HCT116 (cell line): ENCODE data around the gene SNAP29. TPM values are rescaled to one million over a fixed set of nuclear protein-coding genes. Genes with fewer than 3 reads are reported as not detected.

ENCODE experiments used
- ATAC-seq: fragments of 200-7000 bp; cut with Tn5 transposase; 2 replicates; pipeline ENCODE4 v1.9.1; 2020; ENCODE audit warnings: mild to moderate bottlenecking, moderate library complexity
- BruUV-seq: library from RNA; stranded (reverse); fragments of 400-500 nt; replicated peaks from 2 replicates; lab custom pipeline; 2021; lab: Mats Ljungman, UMichigan
- CTCF ChIA-PET: fragments of 300-600 bp; sonication (Branson Sonifier 250); formaldehyde crosslinking; loops from one replicate; lab custom pipeline; 2021; ENCODE audit warnings: antibody characterized with exemption; lab: Charles Lee
- POLR2A ChIA-PET: fragments of 300-600, 350-600 bp; sonication (Branson Sonifier 250); formaldehyde crosslinking; loops from one replicate; lab custom pipeline; 2021; ENCODE audit warnings: antibody characterized with exemption; lab: Charles Lee
- RAD21 ChIA-PET, 2 experiments: fragments of 300-600 bp; sonication (Branson Sonifier 250); formaldehyde crosslinking; loops; one replicate each; lab custom pipeline; 2023; ENCODE audit warnings: low total read pairs in 2 of 2; ENCODE audit not compliant: uncharacterized antibody in 2 of 2, unreplicated experiment in 2 of 2, low non-redundant PET in 1 of 2; lab: Charles Lee
- DNase-seq: peaks from one replicate; pipeline ENCODE4 v3.0.0-alpha.2; 2010; ENCODE audit warnings: low read depth, low spot score
- H2AFZ ChIP-seq: fragments of 200-600 bp; shearing (Covaris generic), sonication (generic); 2 replicates; pipeline ENCODE4 v1.6.1; 2017; ENCODE audit warnings: low read depth, mixed run types, mixed read lengths, antibody characterized with exemption, low read length; ENCODE audit not compliant: poor library complexity, severe bottlenecking
- H3K27ac ChIP-seq: 2 replicates; pipeline ENCODE4 v1.5.1; 2012; ENCODE audit warnings: low read depth, low read length
- H3K27me3 ChIP-seq: fragments of 200-600 bp; sonication (generic); 2 replicates; pipeline ENCODE4 v1.6.1; 2016; ENCODE audit warnings: mixed run types, low read length, mixed read lengths; ENCODE audit not compliant: insufficient read depth
- H3K36me3 ChIP-seq, 2 experiments: fragments of 200-500 bp in 1 of 2; fragments of 200-600 bp in 1 of 2; sonication (Bioruptor generic) in 1 of 2; sonication (generic) in 1 of 2; 2 replicates each; pipeline versions ENCODE4 v1.5.1 to v1.6.1; 2014 to 2016; ENCODE audit warnings: low read length in 2 of 2, inconsistent platforms in 1 of 2, mixed read lengths in 1 of 2, mixed run types in 1 of 2; ENCODE audit not compliant: insufficient read depth in 2 of 2, control insufficient read depth in 1 of 2
- H3K4me1 ChIP-seq, 2 experiments: fragments of 200-600 bp in 1 of 2; sonication (generic) in 1 of 2; 2 replicates each; pipeline versions ENCODE4 v1.5.1 to v1.6.1; 2012 to 2017; ENCODE audit warnings: low read length in 2 of 2, inconsistent platforms in 1 of 2, mild to moderate bottlenecking in 1 of 2, mixed read lengths in 1 of 2, mixed run types in 1 of 2, moderate library complexity in 1 of 2; ENCODE audit not compliant: insufficient read depth in 2 of 2, control insufficient read depth in 1 of 2
- H3K4me2 ChIP-seq: fragments of 200-600 bp; sonication (generic); 2 replicates; pipeline ENCODE4 v1.6.1; 2017; ENCODE audit warnings: mixed run types, low read length, mixed read lengths
- H3K4me3 ChIP-seq, 2 experiments: fragments of 200-600 bp in 1 of 2; sonication (generic) in 1 of 2; replicated peaks in 1 of 2; 2 replicates each; pipeline ENCODE4 v1.5.1; 2011 to 2016; ENCODE audit warnings: low read length in 2 of 2, control low read depth in 1 of 2, low read depth in 1 of 2, mild to moderate bottlenecking in 1 of 2, mixed read lengths in 1 of 2, mixed run types in 1 of 2
- H3K79me2 ChIP-seq: fragments of 200-600 bp; sonication (generic); 2 replicates; pipeline ENCODE4 v1.6.1; 2017; ENCODE audit warnings: mild to moderate bottlenecking, mixed run types, low read length, moderate library complexity, mixed read lengths; ENCODE audit not compliant: insufficient read depth
- H3K9ac ChIP-seq: fragments of 200-600 bp; sonication (generic); 2 replicates; pipeline ENCODE4 v1.6.1; 2016; ENCODE audit warnings: low read length, mixed read lengths
- H3K9me2 ChIP-seq: fragments of 200-600 bp; sonication (generic), shearing (Covaris generic); 2 replicates; pipeline ENCODE4 v1.6.1; 2017; ENCODE audit warnings: mixed run types, mild to moderate bottlenecking, moderate library complexity; ENCODE audit not compliant: insufficient read depth
- H3K9me3 ChIP-seq, 2 experiments: fragments of 200-500 bp in 1 of 2; fragments of 200-600 bp in 1 of 2; sonication (Bioruptor generic) in 1 of 2; sonication (generic) in 1 of 2; 2 replicates each; pipeline ENCODE4 v1.6.1; 2014 to 2017; ENCODE audit warnings: low read length in 2 of 2, mixed read lengths in 2 of 2, inconsistent platforms in 1 of 2, low read depth in 1 of 2, mild to moderate bottlenecking in 1 of 2, mixed run types in 1 of 2, moderate library complexity in 1 of 2; ENCODE audit not compliant: control insufficient read depth in 1 of 2, insufficient read depth in 1 of 2
- H4K20me1 ChIP-seq: fragments of 200-600 bp; sonication (generic), shearing (Covaris generic); 2 replicates; pipeline ENCODE4 v1.6.1; 2017; ENCODE audit warnings: mixed run types, mild to moderate bottlenecking, moderate library complexity; ENCODE audit not compliant: insufficient read depth
- ATF3 ChIP-seq: IDR thresholded peaks from 2 replicates; pipeline ENCODE4 v1.6.1; 2012
- CBX3 ChIP-seq: IDR thresholded peaks from 2 replicates; pipeline ENCODE4 v1.6.1; 2012; ENCODE audit warnings: low read depth
- EGR1 ChIP-seq: IDR thresholded peaks from 2 replicates; pipeline ENCODE4 v1.6.1; 2012; ENCODE audit warnings: low read depth
- ELF1 ChIP-seq: IDR thresholded peaks from 2 replicates; pipeline ENCODE4 v1.6.1; 2012; ENCODE audit warnings: low read depth, borderline replicate concordance
- EZH2 ChIP-seq: fragments of 200-600 bp; sonication (generic); IDR thresholded peaks from 2 replicates; pipeline ENCODE4 v1.6.1; 2017; ENCODE audit warnings: antibody characterized with exemption, mixed run types
- EZH2phosphoT487 ChIP-seq: fragments of 200-600 bp; IDR thresholded peaks from 2 replicates; pipeline ENCODE4 v1.6.1; 2018; ENCODE audit warnings: antibody characterized with exemption, borderline replicate concordance
- JUND ChIP-seq: IDR thresholded peaks from 2 replicates; pipeline ENCODE4 v1.6.1; 2012
- MAX ChIP-seq: IDR thresholded peaks from 2 replicates; pipeline ENCODE4 v1.6.1; 2012
- POLR2A ChIP-seq: IDR thresholded peaks from 2 replicates; pipeline ENCODE4 v1.7.0; 2011; ENCODE audit warnings: borderline replicate concordance; ENCODE audit not compliant: insufficient read depth, insufficient read length; ENCODE audit errors: extremely low read depth
- POLR2AphosphoS5 ChIP-seq: IDR thresholded peaks from 2 replicates; pipeline ENCODE4 v1.6.1; 2011; ENCODE audit warnings: mild to moderate bottlenecking, low read depth, low read length, moderate library complexity
- RAD21 ChIP-seq: IDR thresholded peaks from 2 replicates; pipeline ENCODE4 v1.6.1; 2012; ENCODE audit warnings: low read depth, mild to moderate bottlenecking
- REST ChIP-seq: IDR thresholded peaks from 2 replicates; pipeline ENCODE4 v1.6.1; 2012; ENCODE audit warnings: low read depth
- SIN3A ChIP-seq: IDR thresholded peaks from 2 replicates; pipeline ENCODE4 v1.6.1; 2012; ENCODE audit warnings: low read depth
- SRF ChIP-seq: IDR thresholded peaks from 2 replicates; pipeline ENCODE4 v1.6.1; 2012; ENCODE audit warnings: low read depth
- TCF7L2 ChIP-seq: IDR thresholded peaks from 2 replicates; pipeline ENCODE4 v1.7.0; 2011; ENCODE audit warnings: borderline replicate concordance, inconsistent platforms; ENCODE audit not compliant: insufficient read depth, insufficient read length; ENCODE audit errors: extremely low read depth
- ZBTB33 ChIP-seq: IDR thresholded peaks from 2 replicates; pipeline ENCODE4 v1.6.1; 2011; ENCODE audit warnings: mild to moderate bottlenecking, low read length, moderate library complexity; ENCODE audit not compliant: insufficient replicate concordance; ENCODE audit errors: extremely low read depth
- ZFX ChIP-seq: fragments of 450-650 bp; IDR thresholded peaks from 2 replicates; pipeline ENCODE4 v1.6.1; 2017
- ZNF274 ChIP-seq: fragments of 200-500 bp; sonication (Bioruptor generic); IDR thresholded peaks from 2 replicates; pipeline ENCODE4 v1.6.1; 2014; ENCODE audit warnings: mild to moderate bottlenecking, low read depth, low read length, inconsistent platforms
- intact Hi-C: fragments of 100-400 bp; cut with micrococcal nuclease; formaldehyde crosslinking; loops from 2 replicates; pipeline ENCODE4 v1.10.0; 2022
- total RNA-seq: library from RNA; stranded (reverse); gene quantifications from one replicate; pipeline ENCODE4 v1.2.1, GENCODE V29; 2021; ENCODE audit not compliant: unreplicated experiment

The SNAP29 gene
- total RNA-seq, 1 experiment from 2014 or later = 27.3 TPM

GRCh38 chr22:20890975-20891374, 32.2 kb downstream of the SNAP29 start:
- intact Hi-C loops = no loop called here
- no peak overlapping the region for H3K4me2 ChIP-seq
- CTCF ChIA-PET = interaction anchor here (2.0 kb wide), 1 partner anchor 26 kb away, joined by 5 read pairs; the partner anchor contains the start of gene CRKL
- H3K27me3 ChIP-seq = no peaks in the 10 kb centered on the region
- no peak overlapping the region for H3K4me3 ChIP-seq
- H2AFZ ChIP-seq = no peak overlapping the region
- no peaks in the 10 kb centered on the region for H3K79me2 ChIP-seq
- RAD21 ChIA-PET = no interaction called here
- H3K9me2 ChIP-seq = no peaks in the 10 kb centered on the region
- peaks cover 0 to 6% of the 10 kb centered on the region in 2 experiments; a peak in 2 of 4 replicates for H3K36me3 ChIP-seq
- no TSS peak for BruUV-seq
- H3K9me3 ChIP-seq = no peaks in the 10 kb centered on the region
- DNase-seq = no peak
- TF ChIP-seq MAX (no peak), ATF3 (no peak), EGR1 (no peak), SRF (no peak), POLR2AphosphoS5 (no peak), RAD21 (no peak), ZFX (no peak), JUND (no peak), REST (no peak), EZH2 (no peak), ZBTB33 (no peak), ZNF274 (no peak), EZH2phosphoT487 (no peak), TCF7L2 (no peak), ELF1 (no peak), CBX3 (no peak), SIN3A (no peak), POLR2A (no peak)
- TF ChIP-seq, all 23 proteins: peak for 0
- POLR2A ChIA-PET = interaction anchor here (1.5 kb wide), 1 partner anchor 26 kb away, joined by 4 read pairs; the partner anchor contains the start of gene CRKL
- Histone ChIP-seq H3K9ac (no peak overlapping the region), H4K20me1 (no peaks in the 10 kb centered on the region), H3K4me1 (peaks cover 0 to 1% of the 10 kb centered on the region in 2 experiments; a peak in 2 of 4 replicates), H3K27ac (no peak overlapping the region)
- ATAC-seq = no peak
